Nephron (organoid): ENCODE measurements around the gene HINT3.

Experiments
- H3K27ac Mint-ChIP-seq, 3 experiments: 2 replicates each; pipeline ENCODE4 v1.8.0; 2020; ENCODE audit warnings: mixed read lengths in 3 of 3, mild to moderate bottlenecking in 2 of 3, moderate library complexity in 1 of 3
- H3K27me3 Mint-ChIP-seq: 2 replicates; pipeline ENCODE4 v1.8.0; 2021; ENCODE audit warnings: low read depth, mild to moderate bottlenecking, moderate library complexity, mixed read lengths
- H3K36me3 Mint-ChIP-seq: 2 replicates; pipeline ENCODE4 v1.8.0; 2020; ENCODE audit warnings: low read depth, mixed read lengths
- H3K4me1 Mint-ChIP-seq: 2 replicates; pipeline ENCODE4 v1.8.0; 2020; ENCODE audit warnings: mixed read lengths
- H3K4me3 Mint-ChIP-seq, 3 experiments: 2 replicates each; pipeline ENCODE4 v1.8.0; 2020; ENCODE audit warnings: mild to moderate bottlenecking in 3 of 3, mixed read lengths in 3 of 3, moderate library complexity in 2 of 3
- H3K9me3 Mint-ChIP-seq: 2 replicates; pipeline ENCODE4 v1.8.0; 2020; ENCODE audit warnings: mixed read lengths
- CTCF ChIP-seq, 3 experiments: fragments of 200-600 bp; sonication (generic); IDR thresholded peaks; one replicate each; pipeline ENCODE4 v1.5.0; 2021; ENCODE audit warnings: antibody characterized with exemption in 3 of 3; ENCODE audit not compliant: unreplicated experiment in 3 of 3

Gene HINT3

GRCh38 chr6:125924169-125924568 is 32.4 kb upstream of the HINT3 start:
- no peaks in the 10 kb centered on the region for H3K27me3 Mint-ChIP-seq
- peaks cover 2% of the 10 kb centered on the region for H3K4me1 Mint-ChIP-seq
- H3K36me3 Mint-ChIP-seq = peaks cover 28% of the 10 kb centered on the region
- no peak overlapping the region for H3K27ac Mint-ChIP-seq
- no peak overlapping the region for H3K4me3 Mint-ChIP-seq
- no peaks in the 10 kb centered on the region for H3K9me3 Mint-ChIP-seq
- no peak for TF ChIP-seq CTCF (IDR thresholded peaks at IDR 0.05; ENCODE audit: unreplicated experiment in 3 of 3)

GRCh38 chr6:125924697-125925358 is 31.7 kb upstream of the HINT3 start:
- Mint-ChIP-seq H3K4me1 (no peaks in the 10 kb centered on the region), H3K27ac (no peak overlapping the region), H3K36me3 (peaks cover 28% of the 10 kb centered on the region), H3K9me3 (no peaks in the 10 kb centered on the region), H3K4me3 (no peak overlapping the region), H3K27me3 (no peaks in the 10 kb centered on the region)
- no peak for TF ChIP-seq CTCF (IDR thresholded peaks at IDR 0.05; ENCODE audit: unreplicated experiment in 3 of 3)

DNA sequence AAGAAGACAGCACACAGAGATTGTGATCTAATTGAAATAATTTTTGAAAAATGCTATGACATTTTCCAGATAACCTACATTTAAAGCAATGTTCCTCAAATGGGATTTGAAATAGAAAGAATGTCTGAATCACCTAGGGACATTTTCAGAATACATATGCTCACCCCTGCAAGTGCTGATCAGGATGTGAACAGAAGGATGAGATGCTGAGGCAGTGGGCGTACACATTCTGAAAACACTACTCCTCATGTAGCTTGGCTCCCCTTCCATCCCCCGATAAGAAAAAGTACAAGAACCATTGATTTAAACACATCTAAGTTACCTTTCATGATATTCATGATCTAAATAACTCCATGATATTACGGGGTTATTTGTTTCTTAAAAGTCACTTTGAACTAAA is 29.9 kb upstream of the HINT3 start:
- Mint-ChIP-seq H3K36me3 (peaks cover 36% of the 10 kb centered on the region), H3K9me3 (no peaks in the 10 kb centered on the region), H3K4me3 (no peak overlapping the region), H3K27me3 (no peaks in the 10 kb centered on the region), H3K27ac (no peak overlapping the region), H3K4me1 (no peaks in the 10 kb centered on the region)
- no peak for TF ChIP-seq CTCF (IDR thresholded peaks at IDR 0.05; ENCODE audit: unreplicated experiment in 3 of 3)

- Mint-ChIP-seq H3K27me3 (no peaks in the 10 kb centered on the region), H3K27ac (no peak overlapping the region), H3K36me3 (peaks cover 35% of the 10 kb centered on the region), H3K4me3 (no peak overlapping the region), H3K4me1 (no peaks in the 10 kb centered on the region), H3K9me3 (no peaks in the 10 kb centered on the region)
- TF ChIP-seq CTCF (IDR thresholded peaks at IDR 0.05; ENCODE audit: unreplicated experiment in 3 of 3) = no peak
Measured at GRCh38 chr6:125927761-125928160, 28.8 kb upstream of the HINT3 start.

DNA sequence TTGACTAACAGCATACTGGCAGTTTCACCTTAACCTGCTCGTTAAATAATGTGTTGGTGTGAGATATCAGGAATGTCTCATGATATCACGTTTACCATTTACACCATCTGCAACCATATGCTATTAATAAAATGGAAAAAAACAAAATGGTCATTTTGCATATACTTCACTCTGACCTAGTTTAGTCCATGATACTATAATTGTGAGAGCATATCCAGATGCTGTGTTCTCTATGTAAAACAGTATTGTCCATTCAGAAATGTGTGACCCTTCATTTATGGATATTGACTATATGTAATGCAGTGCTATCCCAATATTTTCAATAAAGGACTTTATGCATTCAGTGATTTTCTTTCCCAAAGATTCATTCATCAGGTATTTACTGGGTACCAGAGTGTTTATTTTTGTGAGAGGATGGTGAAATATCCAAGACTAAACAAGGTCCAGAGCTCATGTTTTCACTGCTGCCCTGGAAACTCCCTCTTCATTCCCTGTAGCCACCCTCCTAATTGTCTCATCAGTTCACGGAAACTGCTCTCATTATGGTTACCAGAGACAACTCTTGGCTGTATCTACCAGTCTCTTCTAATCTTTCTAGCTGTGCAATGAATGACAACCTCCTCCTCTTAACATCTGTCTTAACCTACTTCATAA is 25.7 kb upstream of the HINT3 start:
- Mint-ChIP-seq H3K4me1 (no peaks in the 10 kb centered on the region), H3K9me3 (no peaks in the 10 kb centered on the region)
- TF ChIP-seq CTCF (IDR thresholded peaks at IDR 0.05; ENCODE audit: unreplicated experiment in 3 of 3) = no peak

More for the DNA sequence above, 25.7 kb upstream of the HINT3 start:
- no peak overlapping the region for H3K4me3 Mint-ChIP-seq
- H3K36me3 Mint-ChIP-seq = peaks cover 22% of the 10 kb centered on the region
- H3K27ac Mint-ChIP-seq = no peak overlapping the region
- H3K27me3 Mint-ChIP-seq = no peaks in the 10 kb centered on the region
